ENCODE measurements around the gene DEK.

DEK gene

DNA sequence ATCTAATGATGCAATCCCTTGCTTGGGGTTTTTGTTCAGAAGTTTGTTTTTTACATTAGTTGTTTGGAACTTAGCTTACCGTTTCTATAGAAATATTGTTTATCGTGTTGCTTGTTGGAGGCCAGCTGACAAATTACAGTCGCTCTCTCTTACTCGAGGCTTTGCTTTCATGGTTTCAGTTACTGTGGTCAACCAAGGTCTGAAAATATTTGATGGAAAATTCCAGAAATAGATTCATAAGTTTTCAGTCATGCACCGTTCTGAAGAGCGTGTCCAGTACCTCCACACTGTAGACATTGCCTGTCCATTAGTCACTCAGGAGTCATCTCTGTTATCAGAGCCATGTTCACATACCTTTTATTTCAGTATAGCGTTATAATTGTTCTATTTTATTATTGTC, 47.9 kb downstream of the DEK start:
- POLR2A ChIA-PET, result no interaction called here
- TF ChIP-seq SUZ12 (IDR thresholded peaks at IDR 0.05) (no peak), BHLHE40 (IDR thresholded peaks at IDR 0.05; ENCODE audit: borderline replicate concordance) (no peak), ARNT (IDR thresholded peaks at IDR 0.05) (no peak), NFRKB (IDR thresholded peaks at IDR 0.05) (no peak), ZNF384 (IDR thresholded peaks at IDR 0.05) (no peak), HDGF (IDR thresholded peaks at IDR 0.05; ENCODE audit: borderline replicate concordance) (no peak), FOXK2 (IDR thresholded peaks at IDR 0.05) (no peak), TARDBP (IDR thresholded peaks at IDR 0.05) (no peak)
- no peak for DNase-seq (ENCODE audit: extremely low spot score)
- CTCF ChIA-PET, result no interaction called here

- TF ChIP-seq HDGF (IDR thresholded peaks at IDR 0.05; ENCODE audit: borderline replicate concordance), result no peak
- POLR2A ChIA-PET, result no interaction called here
- CTCF ChIA-PET, result no interaction called here
- DNase-seq (ENCODE audit: extremely low spot score), result no peak
Observed at GRCh38 chr6:18215436-18215835, 48.9 kb downstream of the DEK start.

DNA sequence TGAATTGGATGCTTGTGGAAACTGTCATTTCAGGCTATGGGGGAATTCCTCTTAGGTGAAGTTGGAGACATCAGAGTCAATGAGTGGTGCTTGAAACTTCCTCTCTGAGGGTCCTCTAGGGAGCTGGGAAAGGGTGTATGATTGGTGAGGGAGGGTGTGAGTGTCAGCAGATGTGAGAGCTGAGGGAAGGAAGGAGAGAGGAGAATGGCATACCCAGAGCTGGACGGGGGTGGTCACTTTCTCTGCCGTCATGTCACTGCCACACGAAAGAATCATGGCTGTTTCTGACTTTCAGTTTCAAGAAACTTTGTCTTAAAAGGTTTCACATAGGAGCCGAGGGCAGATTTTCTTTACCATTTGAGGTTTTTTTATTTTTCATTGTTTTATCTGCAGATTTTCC, 50.3 kb downstream of the DEK start:
- TF ChIP-seq SUZ12 (IDR thresholded peaks at IDR 0.05) (no peak), CTBP1 (IDR thresholded peaks at IDR 0.05; ENCODE audit: borderline replicate concordance) (no peak), L3MBTL2 (conservative IDR thresholded peaks at IDR 0.05) (no peak), ELF4 (IDR thresholded peaks at IDR 0.05) (no peak), FOXM1 (IDR thresholded peaks at IDR 0.05; ENCODE audit: borderline replicate concordance) (no peak), FOXA1 (IDR thresholded peaks at IDR 0.05) (no peak), SP1 (IDR thresholded peaks at IDR 0.05) (no peak), PKNOX1 (IDR thresholded peaks at IDR 0.05) (no peak), HDGF (IDR thresholded peaks at IDR 0.05; ENCODE audit: borderline replicate concordance) (no peak), ARNT (IDR thresholded peaks at IDR 0.05) (no peak), LEF1 (IDR thresholded peaks at IDR 0.05; ENCODE audit: borderline replicate concordance) (no peak), TARDBP (IDR thresholded peaks at IDR 0.05) (no peak), ZNF384 (IDR thresholded peaks at IDR 0.05) (no peak), FOXK2 (IDR thresholded peaks at IDR 0.05) (no peak), NFRKB (IDR thresholded peaks at IDR 0.05) (no peak), BHLHE40 (IDR thresholded peaks at IDR 0.05; ENCODE audit: borderline replicate concordance) (no peak)
- ChIA-PET CTCF (interaction anchor here (0.5 kb wide), 1 partner anchor 68 kb away, joined by 3 read pairs; no protein-coding TSS in a partner anchor), POLR2A (no interaction called here)
- no peak for DNase-seq (ENCODE audit: extremely low spot score)

- ChIA-PET CTCF (no interaction called here), POLR2A (no interaction called here)
- no peak for DNase-seq (ENCODE audit: extremely low spot score)
- TF ChIP-seq ZNF384 (IDR thresholded peaks at IDR 0.05) (no peak), SUZ12 (IDR thresholded peaks at IDR 0.05) (no peak), FOXM1 (IDR thresholded peaks at IDR 0.05; ENCODE audit: borderline replicate concordance) (no peak), ARNT (IDR thresholded peaks at IDR 0.05) (no peak), L3MBTL2 (conservative IDR thresholded peaks at IDR 0.05) (no peak), SP1 (IDR thresholded peaks at IDR 0.05) (no peak), NFRKB (IDR thresholded peaks at IDR 0.05) (no peak)
Observed at GRCh38 chr6:18213439-18213838, 50.9 kb downstream of the DEK start.

- POLR2A ChIA-PET, result no interaction called here
Observed at GRCh38 chr6:18212231-18212630, 52.1 kb downstream of the DEK start.

GRCh38 chr6:18211338-18211737, 53.0 kb downstream of the DEK start:
- ChIA-PET CTCF (no interaction called here), POLR2A (no interaction called here)
- no peak for DNase-seq (ENCODE audit: extremely low spot score)
- TF ChIP-seq ZNF384 (IDR thresholded peaks at IDR 0.05), result no peak
- no peak for TF ChIP-seq CTBP1 (IDR thresholded peaks at IDR 0.05; ENCODE audit: borderline replicate concordance)
- TF ChIP-seq BHLHE40 (IDR thresholded peaks at IDR 0.05; ENCODE audit: borderline replicate concordance), result no peak
- TF ChIP-seq ARNT (IDR thresholded peaks at IDR 0.05), result no peak
- no peak for TF ChIP-seq PKNOX1 (IDR thresholded peaks at IDR 0.05)
- TF ChIP-seq L3MBTL2 (conservative IDR thresholded peaks at IDR 0.05), result no peak

More at GRCh38 chr6:18212231-18212630, 52.1 kb downstream of the DEK start:
- DNase-seq (ENCODE audit: extremely low spot score), result no peak
- TF ChIP-seq NFRKB (IDR thresholded peaks at IDR 0.05) (no peak), FOXK2 (IDR thresholded peaks at IDR 0.05) (no peak), ELF4 (IDR thresholded peaks at IDR 0.05) (no peak), HDGF (IDR thresholded peaks at IDR 0.05; ENCODE audit: borderline replicate concordance) (no peak), SUZ12 (IDR thresholded peaks at IDR 0.05) (no peak), LEF1 (IDR thresholded peaks at IDR 0.05; ENCODE audit: borderline replicate concordance) (no peak), CTBP1 (IDR thresholded peaks at IDR 0.05; ENCODE audit: borderline replicate concordance) (no peak), FOXA1 (IDR thresholded peaks at IDR 0.05) (no peak), BHLHE40 (IDR thresholded peaks at IDR 0.05; ENCODE audit: borderline replicate concordance) (no peak), PKNOX1 (IDR thresholded peaks at IDR 0.05) (no peak), SP1 (IDR thresholded peaks at IDR 0.05) (no peak), ARNT (IDR thresholded peaks at IDR 0.05) (no peak), TARDBP (IDR thresholded peaks at IDR 0.05) (no peak), FOXM1 (IDR thresholded peaks at IDR 0.05; ENCODE audit: borderline replicate concordance) (no peak)
- CTCF ChIA-PET, result no interaction called here

GRCh38 chr6:18210707-18211106, 53.6 kb downstream of the DEK start:
- TF ChIP-seq FOXA1 (IDR thresholded peaks at IDR 0.05) (no peak), NFRKB (IDR thresholded peaks at IDR 0.05) (no peak), PKNOX1 (IDR thresholded peaks at IDR 0.05) (no peak), BHLHE40 (IDR thresholded peaks at IDR 0.05; ENCODE audit: borderline replicate concordance) (no peak), FOXK2 (IDR thresholded peaks at IDR 0.05) (no peak), HDGF (IDR thresholded peaks at IDR 0.05; ENCODE audit: borderline replicate concordance) (no peak), SP1 (IDR thresholded peaks at IDR 0.05) (no peak), TARDBP (IDR thresholded peaks at IDR 0.05) (no peak)
- DNase-seq (ENCODE audit: extremely low spot score), result no peak
- POLR2A ChIA-PET, result no interaction called here
- CTCF ChIA-PET, result no interaction called here
